GM19025 (cell line): ENCODE data around the gene EXOC1.
"Not testable (repeated sequence)": the region's sequence is repeated elsewhere in the genome, so short reads cannot be mapped to it uniquely, and the experiment has no call there.

Experiments
- ATAC-seq: cut with Tn5 transposase; IDR thresholded peaks from one replicate; pipeline ENCODE4 v1.9.1; 2021; ENCODE audit warnings: mild to moderate bottlenecking, low read depth, moderate library complexity; ENCODE audit not compliant: unreplicated experiment

EXOC1 gene

GRCh38 chr4:55853484-55854046, at the start of gene EXOC1:
Gene EXOC1 (plus strand): TSS chr4:55853648. CDS start chr4:55858324, 4,676 bp downstream.
- ATAC-seq: peak; percentile 96

GRCh38 chr4:55807556-55807955, 45.9 kb upstream of the EXOC1 start:
- no peak for ATAC-seq

GRCh38 chr4:55808186-55808585, 45.3 kb upstream of the EXOC1 start:
- ATAC-seq: no peak

GRCh38 chr4:55808632-55809031, 44.8 kb upstream of the EXOC1 start:
- ATAC-seq: no peak

- ATAC-seq: no peak
Measured at GRCh38 chr4:55817691-55818090, 35.8 kb upstream of the EXOC1 start.

- no peak for ATAC-seq
Measured at GRCh38 chr4:55819634-55820033, 33.8 kb upstream of the EXOC1 start, which contains the start of gene EXOC1L. Gene EXOC1L (plus strand): TSS chr4:55819790. CDS start chr4:55820027, 237 bp downstream.

- ATAC-seq: no peak
Measured at GRCh38 chr4:55820279-55820678, 33.2 kb upstream of the EXOC1 start.

- no peak for ATAC-seq
Measured at GRCh38 chr4:55822329-55822728, 31.1 kb upstream of the EXOC1 start.

GRCh38 chr4:55824865-55825264, 28.6 kb upstream of the EXOC1 start:
- ATAC-seq: no peak

- no peak for ATAC-seq
Measured at GRCh38 chr4:55826986-55827385, 26.5 kb upstream of the EXOC1 start.

GRCh38 chr4:55827582-55827981, 25.9 kb upstream of the EXOC1 start:
- ATAC-seq: no peak

GRCh38 chr4:55830048-55830447, 23.4 kb upstream of the EXOC1 start:
- no peak for ATAC-seq

- ATAC-seq: no peak
Measured at GRCh38 chr4:55830716-55831115, 22.7 kb upstream of the EXOC1 start.

GRCh38 chr4:55834086-55834795, 19.2 kb upstream of the EXOC1 start:
- ATAC-seq: no peak

GRCh38 chr4:55837903-55838302, 15.5 kb upstream of the EXOC1 start:
- ATAC-seq: no peak

- no peak for ATAC-seq
Measured at GRCh38 chr4:55838356-55838755, 15.1 kb upstream of the EXOC1 start.

- ATAC-seq: no peak
Measured at GRCh38 chr4:55838952-55839351, 14.5 kb upstream of the EXOC1 start.

GRCh38 chr4:55840956-55841355, 12.5 kb upstream of the EXOC1 start:
- ATAC-seq: no peak

GRCh38 chr4:55841373-55842239, 11.8 kb upstream of the EXOC1 start:
- not testable (repeated sequence) for ATAC-seq

- not testable (repeated sequence) for ATAC-seq
Measured at GRCh38 chr4:55842312-55842711, 11.1 kb upstream of the EXOC1 start.

GRCh38 chr4:55849724-55850123, 3.7 kb upstream of the EXOC1 start:
- ATAC-seq: no peak
